Stimulated activated CD4-positive, alpha-beta T cell treated with anti-CD3 and anti-CD28 coated beads, Interleukin-2, amount 100 ng/mL, for 4 hours (primary cell): ENCODE results near the gene ASB6.

Source experiments
- DNase-seq: peaks from one replicate; pipeline ENCODE4 v3.0.0-alpha.2; 2020; ENCODE audit warnings: low read depth

ASB6 gene, protein sequence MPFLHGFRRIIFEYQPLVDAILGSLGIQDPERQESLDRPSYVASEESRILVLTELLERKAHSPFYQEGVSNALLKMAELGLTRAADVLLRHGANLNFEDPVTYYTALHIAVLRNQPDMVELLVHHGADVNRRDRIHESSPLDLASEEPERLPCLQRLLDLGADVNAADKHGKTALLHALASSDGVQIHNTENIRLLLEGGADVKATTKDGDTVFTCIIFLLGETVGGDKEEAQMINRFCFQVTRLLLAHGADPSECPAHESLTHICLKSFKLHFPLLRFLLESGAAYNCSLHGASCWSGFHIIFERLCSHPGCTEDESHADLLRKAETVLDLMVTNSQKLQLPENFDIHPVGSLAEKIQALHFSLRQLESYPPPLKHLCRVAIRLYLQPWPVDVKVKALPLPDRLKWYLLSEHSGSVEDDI

DNA sequence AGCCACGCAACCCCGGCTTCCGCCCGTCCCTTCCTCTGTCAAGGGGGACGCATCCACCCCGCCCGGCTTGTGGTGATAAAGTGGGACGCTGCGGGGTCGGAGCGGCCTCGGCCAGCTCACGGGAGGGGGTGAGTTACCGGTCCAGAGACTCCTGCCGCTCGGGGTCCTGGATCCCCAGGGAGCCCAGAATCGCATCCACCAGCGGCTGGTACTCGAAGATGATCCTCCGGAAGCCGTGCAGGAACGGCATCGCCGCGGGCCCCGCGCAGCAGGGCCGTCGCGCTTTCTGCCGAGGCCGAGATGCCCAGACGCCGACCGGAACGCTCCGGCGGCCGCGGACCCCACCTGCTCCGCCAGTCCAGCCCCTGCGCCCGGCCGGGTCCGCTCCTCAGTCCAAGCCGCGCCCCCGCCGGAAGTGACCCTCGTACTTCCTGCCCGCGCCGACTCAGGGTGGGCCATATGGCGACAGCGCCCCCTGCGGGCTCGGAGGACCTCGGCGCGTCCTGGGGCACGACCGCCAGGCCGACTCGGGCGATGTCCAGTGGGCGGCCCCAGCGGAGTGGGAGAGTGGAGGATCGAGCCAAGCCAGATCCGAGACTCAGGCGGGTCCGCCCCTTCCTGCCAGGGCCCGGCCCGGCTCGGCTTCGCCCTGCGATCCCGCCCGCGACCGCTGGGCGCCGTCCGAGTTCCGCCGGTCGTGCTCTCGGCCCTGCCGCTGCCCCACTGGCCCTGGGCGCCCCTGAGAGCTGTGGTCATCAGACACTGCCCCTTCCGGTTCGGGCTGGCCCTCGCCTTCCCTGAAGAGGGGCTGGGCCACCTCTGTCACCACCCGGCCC lies at the start of gene ASB6:
TSS of gene ASB6 (minus strand) at position 402 of the 836 bp plus-strand sequence. CDS start at position 250, 152 bp downstream.
- DNase-seq, result peak; percentile 79

DNA sequence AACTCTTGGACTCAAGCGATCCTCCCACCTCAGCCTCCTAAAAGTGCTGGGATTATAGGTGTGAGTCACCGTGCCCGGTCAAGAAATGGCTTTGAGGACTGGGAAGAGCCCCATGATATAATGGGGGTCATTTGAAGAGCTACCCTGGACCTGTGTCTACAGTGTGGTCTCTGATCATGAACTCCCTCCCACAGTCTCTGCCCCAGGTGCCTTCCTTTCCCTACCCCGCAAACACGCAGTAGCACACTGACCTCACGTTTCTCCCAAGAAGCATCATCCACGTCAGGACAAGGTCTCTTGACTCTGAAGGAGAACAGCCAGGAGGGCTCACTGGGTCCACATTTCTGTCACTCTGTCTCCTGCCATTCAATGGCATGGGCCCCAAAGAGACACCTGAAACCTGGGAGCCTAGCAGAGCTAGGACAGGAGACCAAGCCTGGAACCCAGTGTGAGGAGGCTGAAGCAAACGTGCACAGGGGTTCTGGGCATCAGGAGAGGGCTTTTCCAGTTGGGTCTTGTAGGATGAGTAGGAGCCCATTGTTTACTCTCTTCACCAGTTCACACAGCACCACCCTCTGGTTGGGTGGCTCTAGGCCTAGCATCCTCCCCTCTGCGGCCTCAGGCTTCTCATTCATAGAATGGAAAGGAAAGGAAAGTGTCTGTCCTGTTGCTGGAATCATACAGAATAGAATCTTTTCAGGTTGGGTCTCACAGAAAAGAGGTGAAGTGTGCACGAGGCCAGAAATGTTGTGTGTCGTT lies 46.5 kb upstream of the ASB6 start:
- DNase-seq, result no peak

DNA sequence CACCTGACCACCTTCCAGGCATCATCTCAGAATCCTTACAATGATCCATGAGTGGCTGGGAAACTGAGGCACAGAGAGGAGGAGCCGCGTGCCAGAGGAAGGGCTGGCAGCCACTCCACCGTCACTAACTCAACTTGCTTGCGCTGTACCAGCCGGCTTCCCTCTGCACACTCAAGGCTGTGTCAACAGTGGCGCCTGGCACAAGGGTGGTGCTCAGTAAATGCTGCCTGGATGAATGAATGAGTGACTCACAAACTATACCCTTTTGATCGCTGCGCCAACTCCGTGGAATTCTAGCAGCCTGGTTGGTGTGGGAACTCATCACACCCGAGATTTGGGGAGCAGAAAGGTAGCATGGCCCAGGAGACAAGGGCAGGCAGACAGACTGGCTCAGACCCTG lies 45.4 kb upstream of the ASB6 start:
- no peak for DNase-seq

DNA sequence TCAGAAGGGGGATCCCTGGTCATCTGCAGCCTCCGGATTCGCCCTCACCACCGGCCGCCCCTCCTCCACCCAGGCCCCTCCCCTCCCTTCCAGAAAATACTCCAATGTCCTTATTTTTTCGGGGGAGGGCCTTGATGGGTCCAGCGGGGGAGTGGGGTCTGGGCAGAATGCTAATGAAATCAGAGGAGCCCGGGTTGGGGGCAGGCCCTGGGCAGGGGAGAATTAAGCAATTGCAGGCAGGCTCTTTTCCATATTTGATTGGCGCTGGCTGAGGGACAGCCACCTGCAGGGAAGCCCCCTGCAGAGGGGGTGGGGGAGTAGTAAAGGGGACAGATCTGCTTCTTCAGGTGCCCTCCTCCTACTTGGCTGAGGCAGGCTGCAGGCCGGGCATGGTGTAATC lies 44.8 kb upstream of the ASB6 start:
- DNase-seq, result no peak

DNA sequence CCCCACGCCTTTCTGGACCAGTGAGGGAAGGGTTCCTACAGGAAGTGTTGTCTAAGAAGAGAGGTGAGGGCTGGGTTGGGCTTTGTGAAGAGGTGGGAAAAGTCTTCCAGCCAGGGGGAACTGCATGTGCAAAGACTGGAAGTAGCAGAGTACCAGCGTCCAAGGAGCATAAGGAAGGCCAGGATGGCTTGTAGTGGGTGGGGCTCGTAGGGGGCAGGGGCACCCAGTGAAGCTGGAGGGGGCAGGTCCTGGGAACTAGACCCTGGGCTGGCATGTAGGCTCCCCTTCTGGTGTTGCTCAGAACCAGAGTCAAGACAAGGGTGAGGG lies 43.9 kb upstream of the ASB6 start:
- DNase-seq, result no peak

DNA sequence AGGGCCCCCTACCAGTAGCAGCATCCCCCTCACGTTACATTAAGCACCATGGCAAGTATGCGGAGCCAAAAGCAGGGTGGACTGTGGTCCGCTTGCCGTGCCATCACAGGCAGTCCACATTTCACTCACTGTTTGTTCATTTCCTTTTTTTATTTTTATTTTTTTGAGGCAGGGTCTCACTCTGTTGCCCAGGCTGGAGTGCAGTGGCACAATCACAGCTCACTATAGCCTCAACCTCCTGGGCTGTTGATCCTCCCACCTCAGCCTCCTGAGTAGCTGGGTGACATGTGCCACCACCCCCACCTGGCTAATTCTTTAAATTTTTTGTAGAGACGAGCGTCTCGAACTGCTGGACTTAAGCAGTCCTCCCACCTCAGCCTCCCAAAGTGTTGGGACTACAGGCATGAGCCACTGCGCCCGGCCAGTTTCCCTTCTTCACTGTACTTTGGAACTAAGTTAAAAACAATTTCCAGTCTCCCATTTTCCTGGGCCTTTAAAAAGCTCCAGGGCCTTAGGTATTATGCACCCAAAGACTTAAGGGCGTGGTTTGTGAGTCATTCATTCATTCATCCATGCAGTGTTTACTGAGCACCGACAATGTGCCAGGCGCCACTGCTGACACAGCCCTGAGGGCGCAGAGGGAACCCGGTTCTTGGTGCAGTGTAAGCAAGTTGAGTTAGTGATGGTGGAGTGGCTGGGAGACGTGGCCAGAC lies 43.4 kb upstream of the ASB6 start:
- no peak for DNase-seq

DNA sequence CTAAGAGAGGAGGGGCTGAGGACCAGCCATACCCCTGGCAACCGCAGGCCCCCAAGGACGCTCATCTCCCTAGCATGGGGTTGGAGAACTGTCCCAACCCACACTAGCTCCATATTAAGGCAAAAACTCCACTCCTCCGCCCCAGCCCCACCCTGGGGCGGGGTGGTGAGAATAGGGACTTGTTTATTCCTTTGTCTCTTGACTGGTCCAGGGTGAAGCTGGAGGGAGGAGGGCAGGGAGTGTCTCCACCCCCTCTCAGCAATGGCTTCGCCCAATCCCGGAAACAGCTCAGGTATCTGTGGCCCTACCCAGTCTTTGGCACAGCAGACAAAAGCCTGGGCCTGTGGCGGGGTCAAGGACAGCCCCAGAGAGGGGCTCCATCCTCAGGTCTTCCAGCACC lies 40.4 kb upstream of the ASB6 start:
- DNase-seq, result no peak

DNA sequence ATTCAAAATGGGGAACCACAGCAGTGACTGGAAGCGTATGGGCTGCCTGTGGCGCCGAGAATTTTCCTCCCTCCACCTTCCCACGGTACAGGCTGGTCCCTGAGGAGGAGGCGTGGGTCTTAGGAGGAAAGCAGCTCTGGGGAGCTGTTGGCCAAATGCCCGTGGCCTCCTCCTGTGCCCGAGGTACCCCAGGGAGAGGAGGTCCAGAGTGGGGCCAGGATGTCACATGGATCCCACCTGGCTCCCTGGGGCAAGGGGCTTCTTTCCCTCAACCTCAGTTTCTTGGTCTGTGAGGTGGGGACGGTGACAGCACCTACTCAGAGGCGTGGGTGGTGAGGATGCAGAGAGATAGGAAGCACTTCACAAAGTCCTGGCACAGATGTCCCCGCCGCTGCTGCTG lies 40.0 kb upstream of the ASB6 start:
- no peak for DNase-seq

DNA sequence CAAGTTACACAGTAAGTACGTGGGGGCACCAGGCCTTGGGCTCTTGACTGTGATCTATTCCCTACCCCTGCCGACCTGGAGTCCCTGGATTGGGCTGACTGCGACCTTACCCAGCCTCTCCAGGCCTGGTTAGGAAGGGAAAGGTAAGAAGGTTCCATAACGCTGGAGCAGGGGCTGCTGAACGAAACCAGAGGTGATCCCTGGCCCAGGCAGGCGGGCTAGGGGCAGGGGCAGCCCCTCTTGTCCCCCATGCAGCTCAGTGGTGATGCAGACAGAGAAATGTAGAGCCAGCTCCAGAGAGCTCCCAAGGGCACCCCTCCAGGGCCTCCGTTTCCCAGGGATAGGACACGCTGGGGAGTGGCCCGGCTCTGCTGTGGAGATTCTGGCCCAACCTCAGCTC lies 37.6 kb upstream of the ASB6 start:
- no peak for DNase-seq

DNA sequence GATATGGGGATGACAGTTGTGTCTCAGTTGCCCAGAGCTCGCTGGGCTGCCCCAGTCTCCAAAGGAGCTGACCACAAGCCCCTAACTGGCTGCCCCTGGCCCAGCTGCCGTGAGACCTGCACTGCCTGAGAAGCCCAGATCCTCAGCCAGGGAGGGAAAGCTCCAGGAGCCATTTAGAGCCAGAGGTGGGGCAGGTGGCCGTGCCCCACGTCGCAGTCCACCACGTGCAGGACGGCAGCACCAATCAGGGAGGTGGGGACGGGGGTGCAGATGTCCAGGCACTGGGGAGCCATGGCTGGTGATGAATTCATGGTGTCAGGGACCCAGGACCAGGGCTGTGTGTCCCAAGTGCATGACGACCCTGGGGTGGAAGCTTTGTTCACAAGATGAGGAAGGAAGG lies 36.9 kb upstream of the ASB6 start:
- no peak for DNase-seq

DNA sequence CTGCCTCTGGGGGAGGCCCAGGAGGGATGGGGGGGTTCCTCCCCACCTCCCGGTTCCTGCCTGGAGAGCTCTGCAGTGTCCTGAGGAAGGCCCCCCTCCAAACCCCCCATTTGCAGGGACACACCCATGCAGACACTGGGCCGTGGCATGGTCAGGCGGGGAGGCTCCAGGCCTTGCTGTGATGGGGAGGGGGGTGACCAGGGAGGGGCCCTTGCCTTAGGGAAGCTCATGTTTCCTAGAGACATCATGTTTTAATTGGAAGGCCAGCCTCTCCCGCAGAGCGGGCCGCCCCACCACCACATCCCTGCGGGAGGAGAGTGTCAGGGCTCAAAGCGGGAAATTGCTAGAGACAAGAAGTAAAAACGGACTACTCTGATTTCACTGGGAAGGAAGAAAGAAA lies 35.5 kb upstream of the ASB6 start:
- DNase-seq, result no peak

DNA sequence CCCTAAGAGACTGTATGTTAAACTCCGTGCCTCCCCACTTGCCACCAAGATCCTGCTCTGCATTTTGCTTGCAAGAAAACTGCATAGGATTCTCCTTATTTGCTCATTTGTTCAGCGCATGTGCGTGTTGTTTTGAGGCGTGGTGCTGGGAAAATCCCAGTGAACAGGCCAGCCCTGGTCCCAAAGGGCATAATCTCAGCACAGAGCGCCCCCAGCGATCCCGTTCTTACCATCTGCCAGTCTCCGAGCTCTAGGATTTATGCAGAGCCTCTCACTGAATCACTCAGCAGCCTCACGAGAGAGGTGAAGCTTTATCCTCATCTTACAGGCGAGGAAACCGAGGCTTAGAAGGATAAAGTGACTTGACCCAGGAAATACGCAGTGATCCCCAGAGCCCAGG lies 35.0 kb upstream of the ASB6 start:
- DNase-seq, result no peak

DNA sequence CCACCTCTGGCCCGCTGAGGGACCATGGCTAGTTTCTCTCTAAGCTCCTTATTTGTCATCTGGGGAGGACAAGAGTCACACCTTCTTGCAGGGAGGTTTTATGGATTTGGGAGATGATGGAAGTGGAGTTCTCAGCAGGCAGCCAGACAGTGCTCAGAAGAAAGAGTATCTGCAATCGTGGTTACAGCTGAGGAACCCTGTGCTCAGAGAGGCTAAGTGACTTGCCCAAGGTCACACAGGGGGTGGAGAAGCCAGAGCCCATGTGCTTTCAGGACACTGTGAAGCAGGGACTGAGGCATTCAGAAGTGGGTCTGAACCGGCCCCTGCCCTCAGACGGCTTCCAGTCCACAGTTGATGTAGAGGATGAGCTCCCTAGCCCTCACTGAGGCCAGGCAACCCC lies 34.3 kb upstream of the ASB6 start:
- no peak for DNase-seq

DNA sequence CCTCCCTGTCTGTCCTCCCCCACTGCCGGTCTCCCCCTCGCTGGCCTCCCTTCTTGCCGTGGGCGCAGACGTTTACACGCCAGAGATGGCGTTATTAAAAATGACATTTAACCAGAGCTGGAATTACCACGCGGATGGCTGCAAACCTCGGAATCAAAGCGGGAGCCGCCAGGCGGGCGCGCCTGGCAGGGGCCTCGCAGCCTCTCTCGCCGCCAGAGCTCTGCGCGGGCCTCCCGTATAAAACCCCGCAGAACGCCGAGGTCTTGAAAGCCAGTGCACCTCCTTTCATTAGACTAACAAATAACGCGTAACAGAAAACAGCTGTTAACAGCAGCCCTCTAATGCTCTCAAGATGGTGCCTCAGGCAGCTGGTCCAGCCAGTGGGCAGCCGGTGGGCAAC lies 33.7 kb upstream of the ASB6 start:
- DNase-seq, result no peak

DNA sequence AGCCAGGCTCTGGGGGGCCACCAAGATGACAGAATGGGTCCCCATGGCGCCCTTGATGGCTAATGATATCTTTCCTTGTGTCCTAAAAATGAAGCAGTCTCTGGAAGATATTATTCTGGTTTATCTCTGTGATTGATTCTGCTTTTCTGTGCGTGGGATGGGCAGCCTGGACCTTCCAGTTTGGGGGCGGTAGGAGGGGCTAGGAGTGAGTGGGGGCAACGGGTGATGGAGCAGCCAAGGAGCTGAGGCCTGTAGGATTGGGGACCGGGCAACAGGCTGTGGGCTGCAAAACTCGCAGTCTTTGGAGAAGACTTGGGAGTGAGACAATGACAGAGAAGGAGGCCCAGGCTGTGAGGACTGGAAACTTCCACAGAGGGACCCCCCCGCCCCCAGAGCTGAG lies 32.3 kb upstream of the ASB6 start:
- DNase-seq, result no peak

DNA sequence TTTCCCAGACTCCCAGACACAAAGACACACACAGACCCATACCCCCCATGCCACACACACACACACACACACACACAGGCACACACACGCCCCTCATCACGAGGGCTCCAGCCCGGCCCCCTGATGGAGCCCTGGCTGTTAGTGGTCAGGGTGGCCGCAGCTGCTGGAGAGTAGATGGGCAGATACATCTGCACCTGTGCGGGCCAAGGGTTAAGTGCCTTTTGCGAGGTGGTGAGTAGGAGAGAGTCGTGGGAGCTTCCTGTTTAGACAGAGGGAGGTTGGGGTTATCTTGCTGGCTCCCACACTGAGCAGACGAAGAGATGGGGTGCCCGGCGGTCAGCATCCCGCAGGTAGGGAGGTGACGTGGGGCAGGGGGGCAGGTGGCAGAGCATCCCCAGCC lies 31.7 kb upstream of the ASB6 start:
- DNase-seq, result no peak

DNA sequence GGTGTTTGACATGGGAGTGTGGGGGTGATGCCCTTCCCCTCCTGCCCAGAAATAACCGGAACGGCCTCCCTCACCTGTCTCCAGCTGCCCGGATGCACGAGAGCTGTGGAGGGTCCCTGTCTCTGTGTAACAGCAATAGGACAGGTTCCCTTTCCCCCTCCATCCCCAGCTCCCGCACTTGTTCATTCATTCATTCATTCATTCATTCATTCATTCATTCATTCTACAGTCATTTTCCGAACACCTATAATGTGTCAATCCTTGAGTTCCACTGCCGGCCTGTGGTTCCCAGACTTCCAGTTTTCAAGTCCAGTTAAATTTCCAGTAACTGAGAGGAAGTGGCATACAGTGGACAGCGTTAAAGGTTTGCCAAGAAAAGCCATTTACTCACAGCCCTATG lies 30.8 kb upstream of the ASB6 start:
- DNase-seq, result no peak

DNA sequence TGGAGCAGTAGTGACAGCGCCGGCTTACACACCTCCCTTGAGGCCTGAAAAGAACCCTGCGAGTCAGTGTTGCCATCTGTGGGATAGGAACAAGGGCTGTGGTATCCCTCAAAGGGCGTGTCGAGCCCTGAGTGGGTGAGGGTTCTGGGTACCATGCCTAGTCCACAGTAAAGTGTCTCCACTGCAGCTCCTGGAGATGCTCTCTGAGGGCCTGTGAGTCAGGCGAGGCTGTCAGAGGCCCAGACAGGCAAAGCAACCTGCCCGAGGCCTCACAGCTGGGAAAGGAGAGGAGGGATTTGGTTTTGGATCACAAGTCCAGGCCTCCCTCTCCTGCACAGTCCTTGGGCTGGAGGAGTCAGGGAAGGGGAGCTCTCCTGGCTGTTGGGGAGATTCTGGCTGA lies 29.6 kb upstream of the ASB6 start:
- peak; percentile 9 for DNase-seq

DNA sequence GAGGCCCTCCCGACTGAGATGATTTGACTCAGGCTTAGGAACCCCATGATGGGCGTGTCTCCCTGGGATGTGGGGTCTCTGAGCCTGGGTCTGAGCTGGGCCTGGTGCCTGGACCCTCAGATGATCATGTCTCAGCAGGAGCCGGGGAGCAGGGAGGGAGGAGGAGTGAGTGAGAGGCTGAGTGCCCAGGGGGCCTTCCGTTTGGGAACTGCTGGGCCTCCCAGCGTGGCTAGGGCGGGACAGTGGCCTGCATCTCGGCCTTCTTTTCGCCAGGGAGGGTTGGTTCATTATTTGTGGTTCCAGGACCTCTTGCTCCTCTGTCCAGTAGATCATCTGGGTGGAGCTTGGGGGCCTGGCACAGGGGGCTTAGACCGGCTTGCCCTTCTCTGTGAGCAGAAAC lies 29.1 kb upstream of the ASB6 start:
- no peak for DNase-seq

DNA sequence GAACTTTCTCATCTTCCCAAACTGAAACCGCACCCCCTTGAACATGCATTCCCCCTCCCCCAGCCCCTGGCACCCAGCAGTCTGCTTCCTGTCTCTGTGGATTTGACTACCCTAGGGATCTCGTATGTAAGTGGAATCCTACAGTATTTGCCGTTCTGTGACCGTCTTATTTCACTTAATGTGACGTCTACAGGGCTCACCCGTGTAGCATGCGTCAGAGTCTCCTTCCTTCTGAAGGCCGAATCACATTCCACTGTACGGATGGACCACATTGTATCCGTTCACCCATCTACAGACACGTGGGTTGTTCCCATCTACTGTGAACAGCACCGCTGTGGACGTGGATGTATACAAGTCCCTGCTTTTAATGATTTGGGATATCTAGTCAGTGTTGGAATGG lies 28.0 kb upstream of the ASB6 start:
- no peak for DNase-seq

DNA sequence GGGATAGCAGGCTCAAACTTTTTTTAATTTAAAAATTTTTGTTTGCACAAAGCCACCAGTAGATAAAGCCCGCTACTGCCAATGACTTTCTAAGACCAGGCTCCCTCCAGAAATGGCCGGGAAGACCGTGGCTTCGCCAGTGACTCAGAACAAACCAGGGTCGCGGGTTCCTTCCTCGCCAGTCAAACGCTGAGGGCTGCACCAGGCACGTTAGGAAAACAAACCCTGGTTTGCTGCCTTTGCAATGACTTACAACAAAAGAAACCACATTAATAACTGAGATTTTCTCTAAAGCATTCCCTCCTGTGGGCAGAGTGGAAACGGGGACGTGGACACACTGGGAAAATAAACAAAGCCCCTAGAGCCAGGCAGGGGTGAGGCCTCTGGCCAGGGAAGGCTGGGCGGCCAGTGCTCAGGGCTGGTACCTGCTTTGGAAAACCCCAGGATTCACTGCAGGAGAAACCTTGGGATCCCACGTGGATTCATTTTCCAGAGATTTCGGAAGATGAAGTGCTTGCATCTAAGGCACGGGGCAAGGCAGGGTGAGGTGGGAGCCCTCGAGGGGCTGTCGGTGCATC lies 27.3 kb upstream of the ASB6 start:
- DNase-seq, result no peak

DNA sequence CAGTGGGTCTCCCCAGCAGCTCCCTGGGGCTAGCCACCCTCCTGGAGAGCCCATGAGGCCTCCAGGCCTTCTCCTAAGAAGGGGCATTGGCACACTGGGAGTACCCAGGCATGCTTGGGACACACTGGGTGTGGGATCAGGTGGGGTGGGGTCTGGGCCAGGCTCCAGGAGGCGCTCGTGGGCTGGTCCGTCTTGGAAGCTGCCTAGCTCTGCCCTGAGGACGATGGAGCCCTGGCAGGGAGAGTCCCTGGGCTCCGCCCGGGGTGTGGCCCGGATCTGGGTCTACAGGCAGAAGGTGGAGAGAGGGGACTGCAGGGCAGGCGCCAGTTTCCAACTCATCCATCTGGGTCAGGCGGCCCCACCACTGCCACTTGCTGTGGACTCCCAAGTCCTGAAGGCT lies 25.9 kb upstream of the ASB6 start:
- DNase-seq, result no peak
